ENCODE measurements around the gene MPG.
"Not testable (repeated sequence)": the region's sequence is repeated elsewhere in the genome, so short reads cannot be mapped to it uniquely, and the experiment has no call there.

Gene MPG

DNA sequence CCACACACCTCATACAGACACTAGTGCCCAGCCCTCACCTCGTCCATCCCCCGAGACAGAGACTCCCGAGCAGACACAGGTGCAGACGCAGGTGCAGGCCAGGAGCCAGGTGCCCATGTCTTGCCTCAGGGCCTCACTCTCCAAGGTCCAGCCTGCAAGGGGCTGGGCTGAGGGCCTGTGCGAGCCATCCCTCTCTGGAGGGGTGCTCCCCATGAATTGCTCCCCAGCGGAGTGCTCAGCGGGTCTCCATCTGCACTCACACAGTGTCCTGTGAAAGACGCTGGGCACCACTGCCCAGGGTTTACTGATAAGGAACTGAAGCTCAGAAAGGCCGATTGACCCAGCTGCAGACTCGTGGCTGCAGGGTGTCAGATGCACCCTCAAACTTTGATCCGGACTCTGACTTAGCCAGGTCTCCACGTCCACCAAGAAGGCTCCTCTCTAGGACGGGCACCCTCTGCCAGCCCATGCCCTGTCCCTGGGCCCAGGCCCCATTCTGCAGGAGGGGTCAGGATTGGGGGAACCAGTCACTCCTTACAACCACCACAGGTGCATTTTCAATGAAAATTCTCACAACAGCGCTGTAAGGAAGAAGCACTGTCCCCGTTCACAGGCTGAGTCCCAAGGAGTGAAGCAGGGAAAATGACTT, 41.6 kb upstream of the MPG start:
- H3K27ac ChIP-seq = no peak overlapping the region
- TF ChIP-seq ZFX (IDR thresholded peaks at IDR 0.05) = no peak
- TF ChIP-seq, protein P1, sequence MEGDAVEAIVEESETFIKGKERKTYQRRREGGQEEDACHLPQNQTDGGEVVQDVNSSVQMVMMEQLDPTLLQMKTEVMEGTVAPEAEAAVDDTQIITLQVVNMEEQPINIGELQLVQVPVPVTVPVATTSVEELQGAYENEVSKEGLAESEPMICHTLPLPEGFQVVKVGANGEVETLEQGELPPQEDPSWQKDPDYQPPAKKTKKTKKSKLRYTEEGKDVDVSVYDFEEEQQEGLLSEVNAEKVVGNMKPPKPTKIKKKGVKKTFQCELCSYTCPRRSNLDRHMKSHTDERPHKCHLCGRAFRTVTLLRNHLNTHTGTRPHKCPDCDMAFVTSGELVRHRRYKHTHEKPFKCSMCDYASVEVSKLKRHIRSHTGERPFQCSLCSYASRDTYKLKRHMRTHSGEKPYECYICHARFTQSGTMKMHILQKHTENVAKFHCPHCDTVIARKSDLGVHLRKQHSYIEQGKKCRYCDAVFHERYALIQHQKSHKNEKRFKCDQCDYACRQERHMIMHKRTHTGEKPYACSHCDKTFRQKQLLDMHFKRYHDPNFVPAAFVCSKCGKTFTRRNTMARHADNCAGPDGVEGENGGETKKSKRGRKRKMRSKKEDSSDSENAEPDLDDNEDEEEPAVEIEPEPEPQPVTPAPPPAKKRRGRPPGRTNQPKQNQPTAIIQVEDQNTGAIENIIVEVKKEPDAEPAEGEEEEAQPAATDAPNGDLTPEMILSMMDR (conservative IDR thresholded peaks at IDR 0.05) = no peak

DNA sequence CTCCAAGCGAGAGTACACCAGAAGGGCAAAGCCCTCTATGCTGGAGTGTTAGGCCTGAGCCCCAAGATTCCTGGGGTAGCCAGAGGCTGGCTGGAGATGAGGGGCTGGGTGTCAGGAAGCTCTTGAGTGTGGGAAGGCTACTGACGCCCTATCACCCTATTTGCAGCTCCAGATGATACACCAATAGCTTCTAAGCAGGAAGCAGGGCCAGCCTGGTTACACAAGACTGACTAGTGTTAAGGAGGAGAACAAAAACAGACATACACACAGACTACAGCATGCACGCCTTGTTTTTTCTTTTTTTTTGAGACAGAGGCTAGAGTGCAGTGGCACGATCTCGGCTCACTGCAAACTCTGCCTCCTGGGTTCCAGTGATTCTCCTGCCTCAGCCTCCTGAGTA, 40.5 kb upstream of the MPG start:
- no peak for TF ChIP-seq ZFX (IDR thresholded peaks at IDR 0.05)
- TF ChIP-seq, protein P1 (conservative IDR thresholded peaks at IDR 0.05) = no peak
- H3K27ac ChIP-seq = no peak overlapping the region

DNA sequence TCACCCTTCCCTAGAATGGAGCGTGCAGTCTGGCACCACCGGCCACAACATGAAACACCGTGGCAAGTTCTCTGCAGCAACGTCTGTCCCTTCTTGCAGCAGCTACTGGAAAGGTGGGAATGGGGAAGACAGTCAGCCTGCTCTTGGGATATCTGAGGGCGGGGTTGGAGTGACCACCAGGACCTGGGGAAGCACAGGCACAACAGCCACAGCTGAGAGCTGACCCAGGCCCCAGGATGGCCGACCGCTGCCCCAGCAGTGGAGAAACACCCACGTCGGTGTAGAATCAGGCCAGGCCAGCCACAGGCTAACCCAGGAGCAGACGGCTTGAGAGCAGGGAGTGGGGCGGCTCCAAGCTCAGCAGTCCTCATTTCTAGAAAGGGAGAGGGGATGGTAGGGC, 39.8 kb upstream of the MPG start:
- H3K27ac ChIP-seq = not testable (repeated sequence)

DNA sequence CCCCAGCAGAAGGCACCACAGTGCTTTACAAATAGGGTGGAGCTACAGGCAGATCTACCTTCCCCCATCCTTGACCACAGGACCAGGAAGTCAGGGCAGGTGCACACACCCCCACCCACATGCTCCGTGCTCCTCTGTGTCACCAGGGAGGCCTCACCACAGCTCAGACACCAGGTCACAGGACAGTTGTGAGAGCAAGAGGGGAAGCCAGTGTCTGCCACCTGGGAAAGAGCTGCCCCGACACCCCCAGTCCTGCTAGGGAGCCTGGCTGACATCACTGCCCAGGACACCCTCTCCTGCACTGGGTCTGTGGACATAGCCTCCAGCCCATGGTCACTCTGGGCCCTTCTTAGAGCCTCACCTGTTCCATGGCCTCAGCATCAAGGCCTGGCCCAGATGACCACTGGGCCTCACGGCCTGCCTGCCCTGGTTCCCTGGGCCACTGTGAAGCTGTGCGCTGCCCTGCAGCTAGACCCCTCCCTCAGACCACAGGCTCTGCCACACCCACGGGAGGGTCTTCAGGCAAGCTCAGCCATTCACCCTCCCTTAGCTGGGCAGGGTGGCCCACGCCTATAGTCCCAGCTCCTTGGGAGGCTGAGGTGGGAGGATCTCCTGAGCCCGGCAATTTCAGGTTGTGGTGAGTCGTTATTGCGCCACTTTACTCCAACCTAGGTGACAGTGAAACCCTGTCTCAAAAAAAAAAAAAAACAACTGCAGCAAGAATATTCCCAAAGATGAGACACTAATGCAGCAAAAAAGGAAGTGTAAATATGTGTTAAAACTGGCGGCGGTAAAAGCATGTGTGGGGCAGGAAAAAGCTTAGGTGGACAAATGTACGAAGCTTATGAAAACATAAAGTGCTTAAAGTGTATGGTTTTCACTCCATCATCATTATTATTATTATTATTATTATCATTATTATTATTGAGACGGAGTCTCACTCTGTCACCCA, 38.8 kb upstream of the MPG start:
- peak overlapping the region; percentile 15; the same call in 1 of the 2 replicates for H3K27ac ChIP-seq

DNA sequence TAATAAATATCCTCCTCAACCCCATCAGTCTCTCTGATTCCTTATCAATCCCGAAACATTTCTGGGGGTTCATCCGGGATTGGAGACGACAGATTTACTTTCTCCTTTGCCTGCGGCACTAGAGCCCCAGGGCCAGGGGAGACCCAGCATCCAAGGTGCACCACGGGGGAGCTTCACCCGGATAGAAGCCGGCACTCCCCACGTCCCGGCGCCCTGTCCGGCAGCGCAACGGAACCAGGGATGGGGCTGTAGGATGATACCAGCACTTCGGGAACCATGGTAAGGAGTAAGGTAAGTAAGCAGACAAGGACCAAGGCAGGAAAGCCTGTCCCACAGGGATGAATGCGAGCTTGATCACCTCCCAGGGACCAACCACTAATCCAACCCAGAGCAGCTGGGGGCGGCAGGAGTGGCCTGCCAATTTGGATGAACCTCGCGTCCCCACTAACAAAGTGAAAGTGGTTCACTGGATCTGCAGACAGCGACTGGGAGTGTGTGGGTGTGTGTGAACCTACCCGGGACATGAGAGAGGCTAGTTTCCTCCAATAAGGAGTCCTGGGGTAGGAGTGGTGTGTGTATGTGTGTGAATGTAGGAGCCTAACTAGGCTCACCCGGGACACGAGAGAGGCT, 36.5 kb upstream of the MPG start:
- H3K27ac ChIP-seq = no peak overlapping the region
- TF ChIP-seq, protein P1 (conservative IDR thresholded peaks at IDR 0.05) = no peak

More for the DNA sequence above, 38.8 kb upstream of the MPG start:
- TF ChIP-seq ZFX (IDR thresholded peaks at IDR 0.05) = no peak
- TF ChIP-seq, protein P1 (conservative IDR thresholded peaks at IDR 0.05) = no peak

DNA sequence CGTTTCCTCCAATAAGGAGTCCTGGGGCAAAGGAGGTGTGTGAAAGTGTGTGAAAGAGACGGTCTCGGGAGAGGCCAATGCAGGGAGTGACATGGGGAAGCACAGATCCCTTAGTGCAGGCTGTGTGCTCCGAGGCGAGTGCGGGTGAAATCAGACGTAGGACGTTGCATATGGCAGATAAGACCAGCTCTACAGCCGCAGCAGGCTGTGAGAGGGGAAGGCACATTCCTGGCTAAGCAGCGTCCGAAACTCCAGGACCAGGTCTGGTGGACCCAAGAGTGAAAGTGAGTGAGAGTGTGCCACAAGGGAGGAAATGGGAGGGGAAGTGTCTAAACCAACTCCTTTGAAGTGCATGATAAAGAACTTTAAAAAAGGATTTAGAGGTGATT, 36.0 kb upstream of the MPG start:
- H3K27ac ChIP-seq = no peak overlapping the region
- TF ChIP-seq, protein P1 (conservative IDR thresholded peaks at IDR 0.05) = no peak
- no peak for TF ChIP-seq ZFX (IDR thresholded peaks at IDR 0.05)

DNA sequence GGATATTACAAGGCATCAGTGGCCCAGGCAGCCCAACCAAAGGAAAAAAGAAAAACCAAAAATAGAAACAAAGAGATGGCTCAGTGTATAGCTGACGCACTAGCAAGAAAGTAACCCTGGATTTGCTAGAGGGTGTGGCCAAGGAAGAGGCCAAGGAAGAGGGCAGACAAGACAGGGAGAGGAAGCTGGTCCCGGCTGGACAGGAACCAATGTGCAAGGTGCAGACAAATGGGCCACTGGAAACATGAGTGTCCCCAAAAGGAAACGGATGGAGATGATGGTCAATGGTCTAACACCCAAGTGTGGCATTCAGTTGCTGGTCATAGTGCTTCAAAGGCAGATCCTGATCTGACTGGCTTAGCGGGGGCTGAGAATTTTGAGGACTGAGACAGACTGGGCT, 35.3 kb upstream of the MPG start:
- TF ChIP-seq, protein P1 (conservative IDR thresholded peaks at IDR 0.05) = no peak
- TF ChIP-seq ZFX (IDR thresholded peaks at IDR 0.05) = no peak
- H3K27ac ChIP-seq = no peak overlapping the region
